HEK293 (cell line): ENCODE measurements around the gene RBM26.

Source experiments
- ZBTB48 ChIP-seq: fragments of 450-650 bp; formaldehyde crosslinking; IDR thresholded peaks from 2 replicates; pipeline ENCODE4 v1.5.1; 2016; ENCODE audit warnings: missing biosample characterization, missing genetic modification characterization
- ZNF121 ChIP-seq: fragments of 450-650 bp; formaldehyde crosslinking; IDR thresholded peaks from 2 replicates; pipeline ENCODE4 v1.5.1; 2016; ENCODE audit warnings: missing biosample characterization, missing genetic modification characterization
- ZNF596 ChIP-seq: fragments of 450-650 bp; IDR thresholded peaks from 2 replicates; pipeline ENCODE4 v1.5.0; 2018; ENCODE audit warnings: missing biosample characterization, mild to moderate bottlenecking, missing genetic modification characterization, moderate library complexity
- TF ChIP-seq, protein P1 (sequence below): fragments of 450-650 bp; formaldehyde crosslinking; IDR thresholded peaks from 2 replicates; pipeline ENCODE4 v1.5.1; 2016; ENCODE audit warnings: missing biosample characterization, missing genetic modification characterization

DNA sequence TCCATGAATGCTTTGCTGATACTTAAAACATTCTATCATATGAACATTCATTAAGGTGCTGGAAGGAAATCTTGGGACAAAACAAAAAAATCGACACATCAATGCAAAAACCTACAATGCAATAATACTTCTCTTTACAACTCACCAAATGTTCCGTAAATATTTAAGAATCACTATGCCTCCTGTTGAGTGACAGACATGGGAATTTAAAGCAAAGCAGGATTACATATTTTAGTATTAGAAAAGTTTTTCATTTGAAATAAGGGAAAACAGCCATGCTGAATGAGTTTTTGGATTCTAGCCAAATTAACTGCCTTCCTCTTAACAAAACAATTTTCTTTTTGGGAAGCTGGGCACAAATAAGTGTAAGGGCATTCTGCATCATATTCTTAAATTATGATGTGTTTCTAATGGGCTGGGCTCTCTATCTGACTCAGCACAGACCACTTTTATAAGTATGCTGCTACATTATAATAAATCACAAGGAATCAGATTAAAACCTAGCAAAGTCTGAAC, 93.7 kb downstream of the RBM26 start:
- TF ChIP-seq, protein P1, sequence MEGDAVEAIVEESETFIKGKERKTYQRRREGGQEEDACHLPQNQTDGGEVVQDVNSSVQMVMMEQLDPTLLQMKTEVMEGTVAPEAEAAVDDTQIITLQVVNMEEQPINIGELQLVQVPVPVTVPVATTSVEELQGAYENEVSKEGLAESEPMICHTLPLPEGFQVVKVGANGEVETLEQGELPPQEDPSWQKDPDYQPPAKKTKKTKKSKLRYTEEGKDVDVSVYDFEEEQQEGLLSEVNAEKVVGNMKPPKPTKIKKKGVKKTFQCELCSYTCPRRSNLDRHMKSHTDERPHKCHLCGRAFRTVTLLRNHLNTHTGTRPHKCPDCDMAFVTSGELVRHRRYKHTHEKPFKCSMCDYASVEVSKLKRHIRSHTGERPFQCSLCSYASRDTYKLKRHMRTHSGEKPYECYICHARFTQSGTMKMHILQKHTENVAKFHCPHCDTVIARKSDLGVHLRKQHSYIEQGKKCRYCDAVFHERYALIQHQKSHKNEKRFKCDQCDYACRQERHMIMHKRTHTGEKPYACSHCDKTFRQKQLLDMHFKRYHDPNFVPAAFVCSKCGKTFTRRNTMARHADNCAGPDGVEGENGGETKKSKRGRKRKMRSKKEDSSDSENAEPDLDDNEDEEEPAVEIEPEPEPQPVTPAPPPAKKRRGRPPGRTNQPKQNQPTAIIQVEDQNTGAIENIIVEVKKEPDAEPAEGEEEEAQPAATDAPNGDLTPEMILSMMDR: no peak
- TF ChIP-seq ZNF596 (tag by site-specific recombination) (no peak), ZBTB48 (tag by site-specific recombination) (no peak), ZNF121 (no peak)
